CD14-positive monocyte (primary cell): Measurements from ENCODE around the gene BRS3. TPM values are rescaled to one million over a fixed set of nuclear protein-coding genes. Genes with fewer than 3 reads are reported as not detected.

Source experiments
- DNase-seq, 3 donors: peaks; one replicate each; pipeline ENCODE4 v3.0.0-alpha.2; 2011 to 2022
- H2AFZ ChIP-seq: 2 replicates; pipeline ENCODE4 v1.6.0; 2012; ENCODE audit warnings: mild to moderate bottlenecking, low read depth, low read length, inconsistent platforms; ENCODE audit not compliant: insufficient read depth, poor library complexity, severe bottlenecking
- H3K27ac ChIP-seq, 2 donors: 1 replicate in 1 of 2; 2 replicates in 1 of 2; pipeline ENCODE4 v1.5.1; 2012 to 2013; ENCODE audit warnings: low read length in 2 of 2, control low read depth in 1 of 2, inconsistent platforms in 1 of 2, low read depth in 1 of 2, mild to moderate bottlenecking in 1 of 2
- H3K27me3 ChIP-seq, 2 donors: one replicate each; pipeline versions ENCODE4 v1.6.0 to v1.6.1; 2011 to 2013; ENCODE audit warnings: low read length in 2 of 2; ENCODE audit not compliant: control insufficient read depth in 2 of 2, insufficient read depth in 2 of 2
- H3K36me3 ChIP-seq, 2 donors: replicated peaks in 1 of 2; 1 replicate in 1 of 2; 2 replicates in 1 of 2; pipeline versions ENCODE4 v1.5.1 to v1.6.1; 2012 to 2013; ENCODE audit warnings: low read length in 2 of 2, control low read depth in 1 of 2, inconsistent platforms in 1 of 2, mild to moderate bottlenecking in 1 of 2; ENCODE audit not compliant: insufficient read depth in 2 of 2, control insufficient read depth in 1 of 2
- H3K4me1 ChIP-seq, 2 donors: 1 replicate in 1 of 2; 2 replicates in 1 of 2; pipeline versions ENCODE4 v1.5.1 to v1.6.1; 2012 to 2013; ENCODE audit warnings: low read length in 2 of 2, control low read depth in 1 of 2, inconsistent platforms in 1 of 2, mild to moderate bottlenecking in 1 of 2, moderate library complexity in 1 of 2; ENCODE audit not compliant: insufficient read depth in 2 of 2, control insufficient read depth in 1 of 2
- H3K4me2 ChIP-seq: replicated peaks from 2 replicates; pipeline ENCODE3; 2012; ENCODE audit warnings: low read length, moderate library complexity, mild to moderate bottlenecking; ENCODE audit not compliant: poor library complexity, severe bottlenecking; ENCODE audit errors: extremely low read depth
- H3K4me3 ChIP-seq, 3 experiments: fragments of 200-600 bp in 1 of 3; sonication (generic) in 1 of 3; replicated peaks in 1 of 3; 1 replicate in 2 of 3; 2 replicates in 1 of 3; pipeline ENCODE4 v1.5.1; 2011 to 2013; ENCODE audit warnings: low read length in 3 of 3, mild to moderate bottlenecking in 3 of 3, control low read depth in 2 of 3, low read depth in 2 of 3, inconsistent platforms in 1 of 3, moderate library complexity in 1 of 3
- H3K79me2 ChIP-seq: 2 replicates; pipeline ENCODE4 v1.6.0; 2012; ENCODE audit warnings: mild to moderate bottlenecking, control low read depth, inconsistent platforms, low read length, moderate library complexity; ENCODE audit not compliant: insufficient read depth
- H3K9ac ChIP-seq: 2 replicates; pipeline ENCODE4 v1.6.0; 2017; ENCODE audit warnings: low read length, mild to moderate bottlenecking; ENCODE audit not compliant: insufficient read depth, poor library complexity, severe bottlenecking
- H3K9me3 ChIP-seq, 2 donors: replicated peaks in 1 of 2; 1 replicate in 1 of 2; 2 replicates in 1 of 2; pipeline versions ENCODE4 v1.5.1 to v1.6.1; 2012 to 2013; ENCODE audit warnings: low read length in 2 of 2, control low read depth in 1 of 2; ENCODE audit not compliant: control insufficient read depth in 1 of 2, insufficient read depth in 1 of 2
- H4K20me1 ChIP-seq: 2 replicates; pipeline ENCODE4 v1.6.0; 2012; ENCODE audit warnings: mild to moderate bottlenecking, low read length, control low read depth, moderate library complexity; ENCODE audit not compliant: insufficient read depth
- H3K27ac Mint-ChIP-seq, 7 donors: one replicate each; pipeline ENCODE4 v1.8.0; 2020; ENCODE audit warnings: mild to moderate bottlenecking in 7 of 7, mixed read lengths in 7 of 7, moderate library complexity in 6 of 7, inconsistent platforms in 2 of 7
- H3K27me3 Mint-ChIP-seq, 3 donors: one replicate each; pipeline ENCODE4 v1.8.0; 2021 to 2022; ENCODE audit warnings: low read depth in 3 of 3, mild to moderate bottlenecking in 3 of 3, mixed read lengths in 3 of 3, moderate library complexity in 3 of 3, inconsistent platforms in 1 of 3
- H3K36me3 Mint-ChIP-seq, 2 donors: one replicate each; pipeline ENCODE4 v1.8.0; 2020; ENCODE audit warnings: mixed read lengths in 2 of 2, inconsistent platforms in 1 of 2, mild to moderate bottlenecking in 1 of 2
- H3K4me1 Mint-ChIP-seq: one replicate; pipeline ENCODE4 v1.8.0; 2020; ENCODE audit warnings: mild to moderate bottlenecking, mixed read lengths
- H3K4me3 Mint-ChIP-seq, 2 donors: one replicate each; pipeline ENCODE4 v1.8.0; 2020; ENCODE audit warnings: mild to moderate bottlenecking in 2 of 2, mixed read lengths in 2 of 2, moderate library complexity in 1 of 2
- H3K9me3 Mint-ChIP-seq, 7 donors: one replicate each; pipeline ENCODE4 v1.8.0; 2020 to 2022; ENCODE audit warnings: mixed read lengths in 7 of 7, mild to moderate bottlenecking in 6 of 7, moderate library complexity in 6 of 7, inconsistent platforms in 2 of 7
- WGBS: methylation state at CpG from one replicate; pipeline ENCODE4 v1.1.5; 2013; ENCODE audit warnings: missing lambda C conversion rate; ENCODE audit not compliant: insufficient coverage; 5-methylcytosine and 5-hydroxymethylcytosine counted together
- intact Hi-C, 2 donors: fragments of 100-400 bp; cut with micrococcal nuclease; formaldehyde crosslinking; loops; one replicate each; pipeline versions ENCODE4 v1.15.0 to v1.15.1; 2023
- polyA plus RNA-seq, 3 donors: library from polyadenylated mRNA; depleted of rRNA in 1 of 3; unstranded in 2 of 3; stranded (reverse) in 1 of 3; fragments of 300-500 nt in 2 of 3; fragments of >200 nt in 1 of 3; fragmentation: Illumina TruSeq in 2 of 3; gene quantifications; 1 replicate in 2 of 3; 2 replicates in 1 of 3; pipeline ENCODE4 v1.2.3, GENCODE V29; 2012 to 2021
- TF ChIP-seq, protein P1 (sequence below): fragments of 200-600 bp; IDR thresholded peaks from one replicate; pipeline ENCODE4 v1.8.0; 2022; ENCODE audit warnings: antibody characterized with exemption, mild to moderate bottlenecking

BRS3 gene
- polyA plus RNA-seq, 3 donors, result not detected

- no peak overlapping the region for H3K27ac ChIP-seq
- no peaks in the 10 kb centered on the region for H3K4me1 ChIP-seq
- no peaks in the 10 kb centered on the region for H3K79me2 ChIP-seq
- Mint-ChIP-seq H3K36me3 (no peaks in the 10 kb centered on the region), H3K27ac (no peak overlapping the region), H3K27me3 (peaks cover 0 to 4% (median 2%) of the 10 kb centered on the region in 3 donors), H3K4me3 (no peak overlapping the region), H3K9me3 (no peaks in the 10 kb centered on the region), H3K4me1 (no peaks in the 10 kb centered on the region)
- H3K4me2 ChIP-seq, result no peak overlapping the region
- no peak overlapping the region for H3K9ac ChIP-seq
- H4K20me1 ChIP-seq, result no peaks in the 10 kb centered on the region
- H3K9me3 ChIP-seq, result no peaks in the 10 kb centered on the region
- H3K27me3 ChIP-seq, result peaks cover 0 to 3% of the 10 kb centered on the region in 2 donors
- TF ChIP-seq, protein P1, sequence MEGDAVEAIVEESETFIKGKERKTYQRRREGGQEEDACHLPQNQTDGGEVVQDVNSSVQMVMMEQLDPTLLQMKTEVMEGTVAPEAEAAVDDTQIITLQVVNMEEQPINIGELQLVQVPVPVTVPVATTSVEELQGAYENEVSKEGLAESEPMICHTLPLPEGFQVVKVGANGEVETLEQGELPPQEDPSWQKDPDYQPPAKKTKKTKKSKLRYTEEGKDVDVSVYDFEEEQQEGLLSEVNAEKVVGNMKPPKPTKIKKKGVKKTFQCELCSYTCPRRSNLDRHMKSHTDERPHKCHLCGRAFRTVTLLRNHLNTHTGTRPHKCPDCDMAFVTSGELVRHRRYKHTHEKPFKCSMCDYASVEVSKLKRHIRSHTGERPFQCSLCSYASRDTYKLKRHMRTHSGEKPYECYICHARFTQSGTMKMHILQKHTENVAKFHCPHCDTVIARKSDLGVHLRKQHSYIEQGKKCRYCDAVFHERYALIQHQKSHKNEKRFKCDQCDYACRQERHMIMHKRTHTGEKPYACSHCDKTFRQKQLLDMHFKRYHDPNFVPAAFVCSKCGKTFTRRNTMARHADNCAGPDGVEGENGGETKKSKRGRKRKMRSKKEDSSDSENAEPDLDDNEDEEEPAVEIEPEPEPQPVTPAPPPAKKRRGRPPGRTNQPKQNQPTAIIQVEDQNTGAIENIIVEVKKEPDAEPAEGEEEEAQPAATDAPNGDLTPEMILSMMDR, result no peak
- no peak for DNase-seq
- H2AFZ ChIP-seq, result no peak overlapping the region
- WGBS, result no CpG with 5 or more reads among the region's 7 CpGs
- intact Hi-C loops, result no loop called here
- no peaks in the 10 kb centered on the region for H3K36me3 ChIP-seq
- H3K4me3 ChIP-seq, result no peak overlapping the region
Observed at GRCh38 chrX:136542281-136542680, 54.5 kb downstream of the BRS3 start.

Other genes starting within 250 kb of the BRS3 start
- gene MAP7D3, start 236.5 kb upstream of the BRS3 start, polyA plus RNA-seq, result 1 to 10 TPM; 1.8 to 3.4 (median 2.9) TPM
- gene ADGRG4, start 187.0 kb upstream of the BRS3 start, polyA plus RNA-seq, result not detected
- 10 to 100 TPM in 2 of 3 donors, 1 to 10 TPM in 1; 1.9 to 20.5 (median 14.2) TPM for gene HTATSF1, start 9.6 kb downstream of the BRS3 start, polyA plus RNA-seq
- not detected for gene VGLL1, start 44.3 kb downstream of the BRS3 start, polyA plus RNA-seq
- under 1 TPM in 1 of 3 donors, not detected in 2; 0.09 TPM for gene CD40LG, start 160.2 kb downstream of the BRS3 start, polyA plus RNA-seq